HepG2 (cell line): Measurements from ENCODE around the gene COBL. TPM values are rescaled to one million over a fixed set of nuclear protein-coding genes. Genes with fewer than 3 reads are reported as not detected.
A peak's percentile ranks its signal among the peaks of the same experiment; 100 is the strongest.

Source experiments
- ADNP ChIP-seq: sonication (generic); formaldehyde crosslinking; IDR thresholded peaks from 2 replicates; pipeline ENCODE4 v1.4.0; 2020; ENCODE audit warnings: missing genetic modification reagents
- AHDC1 ChIP-seq: sonication (generic); formaldehyde crosslinking; IDR thresholded peaks from 2 replicates; pipeline ENCODE4 v1.5.1; 2020; ENCODE audit warnings: mild to moderate bottlenecking, missing genetic modification reagents, borderline replicate concordance
- HINFP ChIP-seq: sonication (generic); formaldehyde crosslinking; IDR thresholded peaks from 2 replicates; pipeline ENCODE4 v1.4.0; 2020; ENCODE audit warnings: low read depth, mild to moderate bottlenecking, missing genetic modification reagents
- HOXA7 ChIP-seq: sonication (generic); formaldehyde crosslinking; IDR thresholded peaks from 2 replicates; pipeline ENCODE4 v1.8.1; 2022; ENCODE audit warnings: mild to moderate bottlenecking, missing genetic modification reagents, moderate library complexity
- MBD4 ChIP-seq: IDR thresholded peaks from 2 replicates; pipeline ENCODE4 v1.6.1; 2012; ENCODE audit warnings: low read length, inconsistent platforms, borderline replicate concordance
- MTF1 ChIP-seq: sonication (generic); formaldehyde crosslinking; IDR thresholded peaks from 2 replicates; pipeline ENCODE4 v1.5.0; 2020; ENCODE audit warnings: missing genetic modification reagents
- MXD4 ChIP-seq: IDR thresholded peaks from 2 replicates; pipeline ENCODE4 v1.6.1; 2016; ENCODE audit warnings: mild to moderate bottlenecking, missing biosample characterization, missing genetic modification reagents
- NFE2L1 ChIP-seq: sonication (generic); formaldehyde crosslinking; IDR thresholded peaks from 2 replicates; pipeline ENCODE4 v1.4.0; 2020; ENCODE audit warnings: missing genetic modification reagents, mild to moderate bottlenecking, borderline replicate concordance
- NR2F6 ChIP-seq, 2 experiments: IDR thresholded peaks; 2 replicates each; pipeline ENCODE4 v1.6.1; 2016; ENCODE audit warnings: antibody characterized with exemption in 1 of 2, mild to moderate bottlenecking in 1 of 2
- PHF21A ChIP-seq: sonication (generic); formaldehyde crosslinking; IDR thresholded peaks from 2 replicates; pipeline ENCODE4 v1.5.0; 2020; ENCODE audit warnings: mild to moderate bottlenecking, missing genetic modification reagents
- PRMT3 ChIP-seq: sonication (generic); formaldehyde crosslinking; IDR thresholded peaks from 2 replicates; pipeline ENCODE4 v1.8.1; 2022; ENCODE audit warnings: low read depth, mild to moderate bottlenecking, moderate library complexity, missing genetic modification reagents, borderline replicate concordance
- UBTF ChIP-seq: sonication (generic); formaldehyde crosslinking; IDR thresholded peaks from 2 replicates; pipeline ENCODE4 v1.4.0; 2020; ENCODE audit warnings: mild to moderate bottlenecking, missing genetic modification reagents
- ZNF644 ChIP-seq: IDR thresholded peaks from 2 replicates; pipeline ENCODE4 v1.6.1; 2016; ENCODE audit warnings: low read depth
- polyA plus RNA-seq, 8 experiments: library from polyadenylated mRNA; depleted of rRNA in 3 of 8; stranded (reverse) in 7 of 8; unstranded in 1 of 8; fragments of >200 nt; fragmentation: Illumina TruSeq in 4 of 8; extraction: Trizol in 4 of 8; gene quantifications; 2 replicates each; pipeline versions ENCODE4 v1.2.1 to v1.2.3, GENCODE V29; 2011 to 2016; ENCODE audit warnings: low read depth in 4 of 8, missing spikeins in 1 of 8, mixed read lengths in 1 of 8; ENCODE audit not compliant: insufficient read depth in 1 of 8
- total RNA-seq, 5 experiments: library from RNA; depleted of rRNA; stranded (reverse); fragments of >200 nt; fragmentation: Illumina TruSeq; extraction: Trizol; gene quantifications; 2 replicates each; pipeline ENCODE4 v1.2.3, GENCODE V29; 2016; ENCODE audit warnings: low read depth in 1 of 5
- TF ChIP-seq, protein P1 (sequence below): sonication (generic); formaldehyde crosslinking; conservative IDR thresholded peaks from 2 replicates; pipeline ENCODE4 v1.8.0; 2022; ENCODE audit warnings: mild to moderate bottlenecking, moderate library complexity, missing genetic modification reagents

COBL gene
- total and polyA plus RNA-seq, 2 of the 13 experiments (the other 11 are each of a cell fraction or from before 2014, with no cell fraction given), result 3.8 to 4.9 TPM

DNA sequence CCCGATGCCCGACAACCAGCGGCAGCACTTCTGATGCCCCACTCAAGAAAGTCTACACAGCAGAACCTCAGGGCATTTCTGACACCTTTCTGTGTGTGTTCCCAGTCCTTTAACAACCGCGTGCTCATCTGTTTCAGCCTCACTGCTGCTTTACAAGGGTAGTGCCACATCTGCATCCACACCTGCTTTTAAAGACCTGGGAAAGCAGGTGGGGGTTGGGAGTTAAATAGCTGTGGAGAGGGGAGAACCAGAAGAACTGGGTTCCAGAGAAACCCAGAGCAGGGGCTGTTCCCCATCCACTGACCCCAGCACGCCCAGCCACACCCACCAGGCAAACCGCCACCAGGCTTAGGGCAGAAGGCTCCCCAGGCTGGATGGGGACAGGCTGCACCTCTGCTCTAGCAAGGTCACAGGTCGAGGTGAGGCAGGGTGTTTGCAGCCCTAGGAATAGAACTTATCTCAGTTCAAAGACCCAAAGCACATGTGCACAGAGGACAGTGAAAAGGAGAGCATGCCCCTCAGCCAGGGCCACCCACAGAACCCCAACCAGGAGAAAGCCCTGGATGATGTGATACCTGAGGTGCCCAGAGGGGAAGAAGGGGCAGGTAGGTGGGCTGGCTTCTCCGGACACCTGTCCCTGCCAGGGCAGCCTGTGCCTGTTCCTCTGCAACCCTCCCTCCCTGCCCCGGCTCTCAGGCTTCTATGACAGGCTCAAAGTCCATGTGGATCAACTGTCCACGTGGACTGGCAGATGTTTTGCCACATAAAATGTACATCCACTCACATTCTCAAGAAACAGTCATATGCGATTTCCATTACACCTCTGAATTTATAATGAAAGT, 51.3 kb downstream of the COBL start (continued):
- TF ChIP-seq ZNF644 (CRISPR knock-in tag) (peak; percentile 69; the same call in 1 of the 2 replicates), ADNP (CRISPR knock-in tag) (no peak), PHF21A (CRISPR knock-in tag) (peak; percentile 81), UBTF (peak; percentile 40), HOXA7 (CRISPR knock-in tag) (no peak), HINFP (CRISPR knock-in tag) (no peak), NFE2L1 (CRISPR knock-in tag) (no peak), AHDC1 (CRISPR knock-in tag) (no peak), PRMT3 (no peak), NR2F6 (IDR thresholded peaks at IDR 0.05) (peak; percentile 51; the same call in 1 of the 2 replicates), NR2F6 (CRISPR knock-in tag; IDR thresholded peaks at IDR 0.05) (peak; percentile 72), MXD4 (CRISPR knock-in tag) (peak; percentile 92), MBD4 (no peak), MTF1 (CRISPR knock-in tag) (no peak)
- TF ChIP-seq, protein P1, sequence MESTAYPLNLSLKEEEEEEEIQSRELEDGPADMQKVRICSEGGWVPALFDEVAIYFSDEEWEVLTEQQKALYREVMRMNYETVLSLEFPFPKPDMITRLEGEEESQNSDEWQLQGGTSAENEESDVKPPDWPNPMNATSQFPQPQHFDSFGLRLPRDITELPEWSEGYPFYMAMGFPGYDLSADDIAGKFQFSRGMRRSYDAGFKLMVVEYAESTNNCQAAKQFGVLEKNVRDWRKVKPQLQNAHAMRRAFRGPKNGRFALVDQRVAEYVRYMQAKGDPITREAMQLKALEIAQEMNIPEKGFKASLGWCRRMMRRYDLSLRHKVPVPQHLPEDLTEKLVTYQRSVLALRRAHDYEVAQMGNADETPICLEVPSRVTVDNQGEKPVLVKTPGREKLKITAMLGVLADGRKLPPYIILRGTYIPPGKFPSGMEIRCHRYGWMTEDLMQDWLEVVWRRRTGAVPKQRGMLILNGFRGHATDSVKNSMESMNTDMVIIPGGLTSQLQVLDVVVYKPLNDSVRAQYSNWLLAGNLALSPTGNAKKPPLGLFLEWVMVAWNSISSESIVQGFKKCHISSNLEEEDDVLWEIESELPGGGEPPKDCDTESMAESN (CRISPR knock-in tag), result no peak
